ENCODE data around the gene SLC43A2. TPM values are rescaled to one million over a fixed set of nuclear protein-coding genes. Genes with fewer than 3 reads are reported as not detected.
"Not testable (repeated sequence)": the region's sequence is repeated elsewhere in the genome, so short reads cannot be mapped to it uniquely, and the experiment has no call there.

SLC43A2 gene
- total RNA-seq, 4 donors from 2014 or later = 7.1 to 20.0 (median 13.7) TPM

DNA sequence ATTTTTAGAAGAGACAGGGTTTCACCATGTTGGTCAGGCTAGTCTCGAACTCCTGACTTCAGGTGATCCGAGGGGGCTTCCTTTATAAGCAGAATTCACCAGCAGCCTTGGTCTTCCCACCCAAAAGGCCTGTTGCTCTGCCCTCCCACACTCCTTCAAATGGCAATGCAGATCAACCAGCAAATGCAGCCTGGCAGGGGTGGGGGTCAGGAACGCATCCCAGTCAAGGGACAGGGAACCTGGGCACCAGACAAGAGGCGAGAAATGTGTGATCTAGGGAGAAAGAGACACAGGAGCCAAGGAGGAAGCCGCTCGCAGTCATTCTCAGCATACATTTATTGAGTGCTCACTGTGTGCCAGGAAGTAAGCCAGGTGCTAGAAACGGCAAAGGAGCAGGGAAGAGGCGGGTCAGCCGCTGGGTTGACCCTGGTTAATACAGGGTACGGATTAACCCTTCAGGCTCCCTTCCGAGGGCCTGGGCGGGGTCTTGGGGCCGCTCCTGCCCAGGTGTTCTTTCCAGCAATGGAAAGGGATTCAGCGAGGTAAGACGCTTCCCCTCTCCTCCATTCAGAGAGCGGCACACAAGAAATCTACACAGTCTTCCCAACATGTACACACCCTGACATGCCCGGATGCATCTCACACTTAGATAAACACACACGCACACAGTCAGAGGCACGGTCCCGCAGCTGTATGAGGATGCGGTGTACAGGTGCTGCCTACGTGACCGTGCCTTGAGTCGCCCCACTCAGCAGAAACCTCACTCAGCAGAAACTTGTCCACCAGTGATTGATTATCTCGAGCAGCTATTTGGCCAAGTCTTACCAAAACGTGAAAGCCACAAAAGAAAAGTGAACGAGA, 59.5 kb downstream of the SLC43A2 start:
- DNase-seq (ENCODE audit: extremely low spot score) = no peak
- no peak overlapping the region for H3K27ac ChIP-seq (replicated peaks in 1 of 4)
- H3K36me3 ChIP-seq = no peaks in the 10 kb centered on the region
- TF ChIP-seq POLR2A (IDR thresholded peaks at IDR 0.05; ENCODE audit: low read depth) (no peak), EP300 (IDR thresholded peaks at IDR 0.05) (no peak), POLR2AphosphoS5 (IDR thresholded peaks at IDR 0.05) (no peak)
- TF ChIP-seq, protein P1, sequence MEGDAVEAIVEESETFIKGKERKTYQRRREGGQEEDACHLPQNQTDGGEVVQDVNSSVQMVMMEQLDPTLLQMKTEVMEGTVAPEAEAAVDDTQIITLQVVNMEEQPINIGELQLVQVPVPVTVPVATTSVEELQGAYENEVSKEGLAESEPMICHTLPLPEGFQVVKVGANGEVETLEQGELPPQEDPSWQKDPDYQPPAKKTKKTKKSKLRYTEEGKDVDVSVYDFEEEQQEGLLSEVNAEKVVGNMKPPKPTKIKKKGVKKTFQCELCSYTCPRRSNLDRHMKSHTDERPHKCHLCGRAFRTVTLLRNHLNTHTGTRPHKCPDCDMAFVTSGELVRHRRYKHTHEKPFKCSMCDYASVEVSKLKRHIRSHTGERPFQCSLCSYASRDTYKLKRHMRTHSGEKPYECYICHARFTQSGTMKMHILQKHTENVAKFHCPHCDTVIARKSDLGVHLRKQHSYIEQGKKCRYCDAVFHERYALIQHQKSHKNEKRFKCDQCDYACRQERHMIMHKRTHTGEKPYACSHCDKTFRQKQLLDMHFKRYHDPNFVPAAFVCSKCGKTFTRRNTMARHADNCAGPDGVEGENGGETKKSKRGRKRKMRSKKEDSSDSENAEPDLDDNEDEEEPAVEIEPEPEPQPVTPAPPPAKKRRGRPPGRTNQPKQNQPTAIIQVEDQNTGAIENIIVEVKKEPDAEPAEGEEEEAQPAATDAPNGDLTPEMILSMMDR (IDR thresholded peaks at IDR 0.05) = no peak
- WGBS = 60% methylated on average over 26 of the region's 27 CpGs
- peaks cover 4 to 6% (median 4%) of the 10 kb centered on the region in 4 donors for H3K4me1 ChIP-seq
- peaks cover 0 to 19% (median 0%) of the 10 kb centered on the region in 4 donors for H3K27me3 ChIP-seq
- H3K9me3 ChIP-seq = no peaks in the 10 kb centered on the region
- H3K4me3 ChIP-seq = no peak overlapping the region
- intact Hi-C loops (cut with DNase I) = loop anchor here (10.0 kb wide), 1 partner anchor 146 kb away; the partner anchor contains the start of gene TLCD2

GRCh38 chr17:1566505-1567199, 62.0 kb downstream of the SLC43A2 start:
- Histone ChIP-seq H3K27me3 (peaks cover 0 to 19% (median 0%) of the 10 kb centered on the region in 4 donors), H3K4me3 (no peak overlapping the region), H3K4me1 (peaks cover 4 to 12% (median 11%) of the 10 kb centered on the region in 4 donors), H3K36me3 (no peaks in the 10 kb centered on the region), H3K27ac (replicated peaks in 1 of 4) (no peak overlapping the region), H3K9me3 (no peaks in the 10 kb centered on the region)
- 65% methylated on average over 14 of the region's 14 CpGs for WGBS
- TF ChIP-seq POLR2AphosphoS5 (IDR thresholded peaks at IDR 0.05) = no peak
- TF ChIP-seq, protein P1 (IDR thresholded peaks at IDR 0.05) = no peak
- TF ChIP-seq POLR2A (IDR thresholded peaks at IDR 0.05; ENCODE audit: low read depth) = no peak
- no peak for TF ChIP-seq EP300 (IDR thresholded peaks at IDR 0.05)
- no peak for DNase-seq (ENCODE audit: extremely low spot score)
- intact Hi-C loops (cut with DNase I) = loop anchor here (10.0 kb wide), 1 partner anchor 148 kb away; the partner anchor contains the start of gene TLCD2

DNA sequence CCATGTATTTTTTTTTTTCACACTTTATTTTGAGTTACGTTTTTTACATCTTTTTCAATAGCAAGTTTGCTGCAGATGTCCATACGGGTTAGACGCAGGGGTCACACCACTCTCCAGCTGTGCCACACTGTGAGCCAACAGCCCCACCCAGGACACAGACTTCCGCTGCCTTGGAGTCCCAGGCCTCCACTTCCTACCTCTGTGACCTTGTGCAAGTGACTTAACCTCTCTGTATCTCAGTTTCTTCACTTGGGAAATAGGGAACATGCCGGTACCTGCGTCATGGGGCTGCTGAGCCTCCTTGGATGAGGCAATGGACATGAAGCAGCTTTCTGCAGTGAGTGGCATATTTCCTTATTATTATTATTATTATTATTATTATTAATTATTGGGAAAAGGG, 62.8 kb downstream of the SLC43A2 start:
- peaks cover 10 to 19% (median 18%) of the 10 kb centered on the region in 4 donors for H3K4me1 ChIP-seq
- no peak for DNase-seq (ENCODE audit: extremely low spot score)
- intact Hi-C loops (cut with DNase I) = loop anchor here (10.0 kb wide), 1 partner anchor 149 kb away; the partner anchor contains the start of gene TLCD2
- H3K9me3 ChIP-seq = no peaks in the 10 kb centered on the region
- peaks cover 0 to 13% (median 0%) of the 10 kb centered on the region in 4 donors for H3K27me3 ChIP-seq
- no peaks in the 10 kb centered on the region for H3K36me3 ChIP-seq
- WGBS = 72% methylated on average over 6 of the region's 6 CpGs
- H3K27ac ChIP-seq (replicated peaks in 1 of 4) = no peak overlapping the region
- TF ChIP-seq EP300 (IDR thresholded peaks at IDR 0.05) = no peak
- no peak for TF ChIP-seq POLR2AphosphoS5 (IDR thresholded peaks at IDR 0.05)
- TF ChIP-seq POLR2A (IDR thresholded peaks at IDR 0.05; ENCODE audit: low read depth) = no peak
- TF ChIP-seq, protein P1 (IDR thresholded peaks at IDR 0.05) = no peak
- no peak overlapping the region for H3K4me3 ChIP-seq

GRCh38 chr17:1563786-1564613, 64.6 kb downstream of the SLC43A2 start:
- DNase-seq (ENCODE audit: extremely low spot score) = no peak
- peaks cover 0 to 4% (median 0%) of the 10 kb centered on the region in 4 donors for H3K36me3 ChIP-seq
- intact Hi-C loops (cut with DNase I) = loop anchor here (10.0 kb wide), 1 partner anchor 151 kb away; the partner anchor contains the start of gene TLCD2
- H3K4me1 ChIP-seq = peaks cover 28 to 38% (median 37%) of the 10 kb centered on the region in 4 donors
- TF ChIP-seq POLR2A (IDR thresholded peaks at IDR 0.05; ENCODE audit: low read depth) (no peak), EP300 (IDR thresholded peaks at IDR 0.05) (no peak), POLR2AphosphoS5 (IDR thresholded peaks at IDR 0.05) (no peak)
- TF ChIP-seq, protein P1 (IDR thresholded peaks at IDR 0.05) = no peak
- H3K27ac ChIP-seq (replicated peaks in 1 of 4) = no peak overlapping the region
- no peaks in the 10 kb centered on the region for H3K9me3 ChIP-seq
- peaks cover 0 to 1% (median 0%) of the 10 kb centered on the region in 4 donors for H3K27me3 ChIP-seq
- WGBS = 79% methylated on average over 19 of the region's 19 CpGs
- no peak overlapping the region for H3K4me3 ChIP-seq

DNA sequence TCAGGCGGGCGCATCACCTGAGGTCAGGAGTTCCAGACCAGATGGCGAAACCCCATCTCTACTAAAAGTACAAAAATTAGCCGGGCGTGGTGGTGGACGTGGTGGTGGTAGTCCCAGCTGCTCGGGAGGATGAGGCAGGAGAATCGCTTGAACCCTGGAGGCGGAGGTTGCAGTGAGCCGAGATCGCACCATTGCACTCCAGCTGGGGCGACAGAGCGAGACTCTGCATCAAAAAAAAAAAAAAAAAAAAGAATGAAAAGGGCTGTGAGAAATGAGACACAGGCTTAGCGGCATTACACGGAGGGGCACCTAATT, 65.2 kb downstream of the SLC43A2 start:
- 86% methylated on average over 15 of the region's 15 CpGs for WGBS
- H3K4me1 ChIP-seq = peaks cover 28 to 44% (median 42%) of the 10 kb centered on the region in 4 donors
- H3K27ac ChIP-seq (replicated peaks in 1 of 4); H3K9me3 ChIP-seq; H3K36me3 ChIP-seq; H3K27me3 ChIP-seq; H3K4me3 ChIP-seq; DNase-seq (ENCODE audit: extremely low spot score): not testable (repeated sequence)
- intact Hi-C loops (cut with DNase I) = loop anchor here (10.0 kb wide), 1 partner anchor 151 kb away; the partner anchor contains the start of gene TLCD2

Data from esophagus muscularis mucosa (tissue), 4 donors.